GM21447 (cell line): ENCODE measurements around the gene BID.

Experiments
- ATAC-seq: cut with Tn5 transposase; IDR thresholded peaks from one replicate; pipeline ENCODE4 v1.9.1; 2021; ENCODE audit not compliant: unreplicated experiment

The BID gene

GRCh38 chr22:17774206-17774925, at the start of gene BID:
BID (minus strand) TSS chr22:17774469; CDS start chr22:17750116, 24,353 bp downstream.
- no peak for ATAC-seq

- no peak for ATAC-seq
These were observed 49.7 kb upstream of the BID start for GRCh38 chr22:17823964-17824363.

GRCh38 chr22:17823226-17823625, 49.0 kb upstream of the BID start:
- ATAC-seq = no peak

GRCh38 chr22:17822087-17822486, 47.8 kb upstream of the BID start:
- no peak for ATAC-seq

GRCh38 chr22:17820879-17821439, 46.7 kb upstream of the BID start:
- ATAC-seq = no peak

GRCh38 chr22:17818649-17819048, 44.4 kb upstream of the BID start:
- no peak for ATAC-seq

GRCh38 chr22:17818180-17818579, 43.9 kb upstream of the BID start:
- ATAC-seq = no peak

- no peak for ATAC-seq
These were observed 43.3 kb upstream of the BID start for GRCh38 chr22:17817511-17818065.

GRCh38 chr22:17817079-17817478, 42.8 kb upstream of the BID start:
- no peak for ATAC-seq

- ATAC-seq = no peak
These were observed 42.4 kb upstream of the BID start for GRCh38 chr22:17816649-17817048.

GRCh38 chr22:17815703-17816254, 41.5 kb upstream of the BID start:
- ATAC-seq = no peak

GRCh38 chr22:17814830-17815229, 40.6 kb upstream of the BID start:
- no peak for ATAC-seq

- ATAC-seq = no peak
These were observed 39.8 kb upstream of the BID start for GRCh38 chr22:17814084-17814483.

- no peak for ATAC-seq
These were observed 36.9 kb upstream of the BID start for GRCh38 chr22:17811119-17811518.

GRCh38 chr22:17810570-17811116, 36.4 kb upstream of the BID start:
- no peak for ATAC-seq

GRCh38 chr22:17808693-17809403, 34.6 kb upstream of the BID start:
- no peak for ATAC-seq

- no peak for ATAC-seq
These were observed 33.5 kb upstream of the BID start for GRCh38 chr22:17807578-17808410.

- no peak for ATAC-seq
These were observed 32.8 kb upstream of the BID start for GRCh38 chr22:17807086-17807485.

- no peak for ATAC-seq
These were observed 32.2 kb upstream of the BID start for GRCh38 chr22:17806437-17806836.

- ATAC-seq = no peak
These were observed 30.2 kb upstream of the BID start for GRCh38 chr22:17804331-17805080.
